Left ventricle myocardium inferior (tissue), 1 donor: ENCODE results near the gene PGS1. TPM values are rescaled to one million over a fixed set of nuclear protein-coding genes. Genes with fewer than 3 reads are reported as not detected.

Source experiments
- DNase-seq: peaks from one replicate; pipeline ENCODE4 v3.0.0-alpha.2; 2020
- H3K27ac ChIP-seq: fragments of 200-600 bp; replicated peaks from 2 replicates; pipeline ENCODE4 v1.8.0; 2021
- H3K27me3 ChIP-seq: fragments of 200-600 bp; 2 replicates; pipeline ENCODE4 v1.8.0; 2021; ENCODE audit warnings: low read depth
- H3K36me3 ChIP-seq: fragments of 200-600 bp; 2 replicates; pipeline ENCODE4 v1.8.0; 2021
- H3K4me1 ChIP-seq: fragments of 200-600 bp; 2 replicates; pipeline ENCODE4 v1.8.0; 2021
- H3K4me3 ChIP-seq: fragments of 200-600 bp; 2 replicates; pipeline ENCODE4 v1.8.0; 2021; ENCODE audit warnings: mild to moderate bottlenecking, moderate library complexity
- H3K9me3 ChIP-seq: fragments of 200-600 bp; replicated peaks from 2 replicates; pipeline ENCODE4 v1.8.0; 2021
- intact Hi-C: fragments of 100-400 bp; cut with micrococcal nuclease; formaldehyde crosslinking; loops from one replicate; pipeline ENCODE4 v1.11.0; 2022
- total RNA-seq: library from RNA; stranded (reverse); fragmentation: NEBNext Ultra II Directional; extraction: Animal tissue kit (Norgen Biotek cat#: 25700); gene quantifications from one replicate; pipeline ENCODE4 v1.2.1, GENCODE V29; 2021
- TF ChIP-seq, protein P1 (sequence below): fragments of 200-600 bp; IDR thresholded peaks from 2 replicates; pipeline ENCODE4 v1.8.0; 2021; ENCODE audit warnings: antibody characterized with exemption, mild to moderate bottlenecking, borderline replicate concordance
- donor health status: DM: no; HTN: yes; CAD: no; lungs with severe emphysema.

PGS1 gene
- total RNA-seq, 1 donor from 2014 or later = 17.1 TPM

GRCh38 chr17:78381601-78382232 is 3.3 kb downstream of the PGS1 start:
- Histone ChIP-seq H3K27me3 (no peaks in the 10 kb centered on the region), H3K9me3 (no peaks in the 10 kb centered on the region), H3K36me3 (peaks cover 9% of the 10 kb centered on the region), H3K4me3 (peak overlapping the region; percentile 17), H3K27ac (peak overlapping the region; percentile 74), H3K4me1 (peaks cover 90% of the 10 kb centered on the region)
- intact Hi-C loops = no loop called here
- DNase-seq = no peak
- TF ChIP-seq, protein P1, sequence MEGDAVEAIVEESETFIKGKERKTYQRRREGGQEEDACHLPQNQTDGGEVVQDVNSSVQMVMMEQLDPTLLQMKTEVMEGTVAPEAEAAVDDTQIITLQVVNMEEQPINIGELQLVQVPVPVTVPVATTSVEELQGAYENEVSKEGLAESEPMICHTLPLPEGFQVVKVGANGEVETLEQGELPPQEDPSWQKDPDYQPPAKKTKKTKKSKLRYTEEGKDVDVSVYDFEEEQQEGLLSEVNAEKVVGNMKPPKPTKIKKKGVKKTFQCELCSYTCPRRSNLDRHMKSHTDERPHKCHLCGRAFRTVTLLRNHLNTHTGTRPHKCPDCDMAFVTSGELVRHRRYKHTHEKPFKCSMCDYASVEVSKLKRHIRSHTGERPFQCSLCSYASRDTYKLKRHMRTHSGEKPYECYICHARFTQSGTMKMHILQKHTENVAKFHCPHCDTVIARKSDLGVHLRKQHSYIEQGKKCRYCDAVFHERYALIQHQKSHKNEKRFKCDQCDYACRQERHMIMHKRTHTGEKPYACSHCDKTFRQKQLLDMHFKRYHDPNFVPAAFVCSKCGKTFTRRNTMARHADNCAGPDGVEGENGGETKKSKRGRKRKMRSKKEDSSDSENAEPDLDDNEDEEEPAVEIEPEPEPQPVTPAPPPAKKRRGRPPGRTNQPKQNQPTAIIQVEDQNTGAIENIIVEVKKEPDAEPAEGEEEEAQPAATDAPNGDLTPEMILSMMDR = no peak

- TF ChIP-seq, protein P1 = no peak
- Histone ChIP-seq H3K4me3 (no peak overlapping the region), H3K9me3 (no peaks in the 10 kb centered on the region), H3K27ac (peak overlapping the region; percentile 74), H3K27me3 (no peaks in the 10 kb centered on the region), H3K4me1 (peaks cover 100% of the 10 kb centered on the region), H3K36me3 (peaks cover 9% of the 10 kb centered on the region)
- intact Hi-C loops = no loop called here
- DNase-seq = peak; percentile 68
Measured at GRCh38 chr17:78383725-78384471, 5.4 kb downstream of the PGS1 start.

DNA sequence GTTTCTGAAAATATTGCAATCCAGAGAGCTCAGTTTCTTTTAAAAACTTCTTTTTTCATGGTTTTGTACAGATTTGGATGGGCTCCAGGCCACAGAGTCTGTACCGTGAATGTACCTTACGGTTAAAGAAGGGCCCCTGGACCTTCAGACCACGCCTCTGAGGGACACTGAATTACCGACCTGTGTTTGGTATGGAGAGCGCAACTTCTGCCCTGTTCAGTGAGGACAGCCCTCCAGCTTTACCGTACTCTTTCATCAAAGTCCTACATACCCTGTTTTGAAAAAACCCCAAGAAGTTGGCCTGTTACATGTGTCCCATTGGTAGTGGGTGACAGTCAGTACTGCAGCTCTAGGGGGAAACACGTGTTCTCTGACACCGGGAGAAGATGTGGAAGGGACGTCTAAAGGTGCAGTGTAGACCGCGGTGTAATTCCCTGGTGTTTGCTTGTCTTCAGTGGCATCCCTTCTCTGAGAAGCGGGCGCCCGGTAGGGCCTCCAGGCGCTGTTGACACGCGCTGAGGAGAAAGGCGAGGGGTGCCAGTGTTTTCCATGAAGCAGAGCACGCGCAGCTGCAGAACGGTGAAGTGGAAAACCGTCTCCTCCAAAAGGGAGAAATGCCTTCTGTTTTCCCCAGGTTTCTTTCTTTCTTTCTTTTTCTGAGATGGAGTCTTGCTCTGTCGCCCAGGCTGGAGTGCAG is 6.2 kb downstream of the PGS1 start:
- H3K36me3 ChIP-seq = peaks cover 9% of the 10 kb centered on the region
- DNase-seq = no peak
- H3K4me1 ChIP-seq = peaks cover 100% of the 10 kb centered on the region
- intact Hi-C loops = no loop called here
- no peaks in the 10 kb centered on the region for H3K27me3 ChIP-seq
- no peak overlapping the region for H3K4me3 ChIP-seq
- TF ChIP-seq, protein P1 = no peak
- peak overlapping the region; percentile 74 for H3K27ac ChIP-seq
- no peaks in the 10 kb centered on the region for H3K9me3 ChIP-seq

- intact Hi-C loops = no loop called here
- H3K4me1 ChIP-seq = peaks cover 95% of the 10 kb centered on the region
- H3K9me3 ChIP-seq = no peaks in the 10 kb centered on the region
- H3K4me3 ChIP-seq = peak overlapping the region; percentile 20
- peaks cover 6% of the 10 kb centered on the region for H3K36me3 ChIP-seq
- H3K27ac ChIP-seq = peak overlapping the region; percentile 84
- H3K27me3 ChIP-seq = no peaks in the 10 kb centered on the region
- peak; percentile 43 for DNase-seq
- TF ChIP-seq, protein P1 = no peak
Measured at GRCh38 chr17:78387977-78388941, 9.8 kb downstream of the PGS1 start.
